ENCODE data around the gene OSBPL2.

OSBPL2 gene

DNA sequence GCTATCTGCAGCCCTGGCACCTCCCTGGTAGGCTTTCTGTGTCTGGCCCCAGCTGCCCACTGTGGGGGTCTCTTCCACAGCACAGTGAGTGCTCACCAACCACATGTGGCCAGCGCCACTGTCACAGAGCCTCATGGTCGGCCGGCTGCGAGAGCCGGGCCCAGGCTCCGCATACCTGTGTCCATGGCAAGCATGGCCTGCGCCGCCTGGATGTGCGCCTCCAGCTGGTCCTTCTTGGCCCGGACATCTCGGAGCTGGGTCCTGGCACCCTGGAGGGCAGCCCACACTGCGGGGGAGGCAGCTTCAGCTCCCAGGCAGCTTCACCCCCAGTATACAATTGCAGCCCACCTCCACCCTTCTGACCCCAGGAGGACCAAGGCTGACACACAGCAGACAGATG lies 77.5 kb downstream of the OSBPL2 start:
- FAIRE-seq = no peak

DNA sequence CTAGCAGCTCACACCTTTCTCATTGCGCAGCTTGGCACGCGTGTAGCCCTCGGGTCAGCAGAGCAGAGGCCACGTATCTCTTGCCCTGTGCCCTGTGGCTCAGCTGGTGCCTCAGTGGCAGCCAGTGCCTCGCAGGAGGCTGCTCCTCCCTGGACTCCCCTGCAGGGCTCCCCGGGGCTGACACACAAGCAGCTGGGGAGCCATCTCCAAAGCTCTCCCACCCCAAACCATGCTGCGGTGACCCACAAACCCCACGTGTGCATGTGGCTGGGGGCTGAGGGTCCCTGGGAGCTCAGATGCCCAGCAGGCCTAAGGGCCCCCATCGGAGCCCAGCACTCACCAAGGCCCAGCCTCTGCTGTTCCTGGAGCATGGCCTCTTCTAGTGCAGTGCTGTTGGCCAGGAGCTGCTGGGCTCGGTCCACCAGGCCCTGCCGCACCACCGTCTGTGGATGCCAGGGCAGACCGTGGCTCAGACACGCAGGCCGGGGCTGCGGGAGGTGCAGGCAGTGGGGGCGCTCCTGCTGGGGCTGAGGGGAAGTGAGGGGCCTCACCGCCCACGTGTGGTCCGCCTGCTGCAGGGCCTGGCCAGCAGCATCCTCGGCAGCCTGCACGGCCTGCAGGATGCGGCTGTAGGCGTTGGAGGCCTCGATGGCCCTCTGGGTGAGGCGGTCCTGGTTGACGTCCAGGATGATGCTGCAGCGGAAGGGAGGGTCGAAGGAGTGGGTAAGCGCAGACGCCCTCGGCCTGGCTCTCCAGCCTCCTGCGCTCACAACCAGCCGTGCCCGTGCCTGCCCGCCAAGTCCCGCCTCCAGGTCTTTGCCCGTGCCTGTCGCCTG lies 78.2 kb downstream of the OSBPL2 start:
- no peak for FAIRE-seq

DNA sequence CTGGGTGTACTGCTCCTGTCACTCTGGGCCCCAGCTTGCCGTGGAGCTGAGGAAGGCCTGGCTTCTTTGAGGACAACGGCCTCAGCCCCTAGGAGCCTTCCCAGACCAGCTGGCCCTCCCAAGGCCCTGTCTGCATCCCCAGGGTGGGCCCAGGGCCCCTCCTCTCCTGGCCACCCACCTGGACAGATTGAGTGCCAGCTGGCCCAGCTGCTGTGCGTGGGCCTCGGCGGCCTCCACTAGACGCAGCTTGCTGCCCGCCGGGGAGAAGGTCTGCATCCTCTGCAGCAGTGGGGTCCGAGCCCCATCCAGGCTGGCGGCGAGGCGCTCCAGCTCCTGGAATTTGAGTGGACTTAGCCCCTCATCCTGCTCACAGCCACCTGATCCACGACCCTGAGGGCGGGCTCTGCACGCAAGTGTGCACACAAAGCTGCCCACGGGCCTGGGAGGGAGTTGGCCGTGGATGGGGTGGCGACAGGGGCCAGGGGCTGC lies 78.9 kb downstream of the OSBPL2 start:
- FAIRE-seq = no peak

DNA sequence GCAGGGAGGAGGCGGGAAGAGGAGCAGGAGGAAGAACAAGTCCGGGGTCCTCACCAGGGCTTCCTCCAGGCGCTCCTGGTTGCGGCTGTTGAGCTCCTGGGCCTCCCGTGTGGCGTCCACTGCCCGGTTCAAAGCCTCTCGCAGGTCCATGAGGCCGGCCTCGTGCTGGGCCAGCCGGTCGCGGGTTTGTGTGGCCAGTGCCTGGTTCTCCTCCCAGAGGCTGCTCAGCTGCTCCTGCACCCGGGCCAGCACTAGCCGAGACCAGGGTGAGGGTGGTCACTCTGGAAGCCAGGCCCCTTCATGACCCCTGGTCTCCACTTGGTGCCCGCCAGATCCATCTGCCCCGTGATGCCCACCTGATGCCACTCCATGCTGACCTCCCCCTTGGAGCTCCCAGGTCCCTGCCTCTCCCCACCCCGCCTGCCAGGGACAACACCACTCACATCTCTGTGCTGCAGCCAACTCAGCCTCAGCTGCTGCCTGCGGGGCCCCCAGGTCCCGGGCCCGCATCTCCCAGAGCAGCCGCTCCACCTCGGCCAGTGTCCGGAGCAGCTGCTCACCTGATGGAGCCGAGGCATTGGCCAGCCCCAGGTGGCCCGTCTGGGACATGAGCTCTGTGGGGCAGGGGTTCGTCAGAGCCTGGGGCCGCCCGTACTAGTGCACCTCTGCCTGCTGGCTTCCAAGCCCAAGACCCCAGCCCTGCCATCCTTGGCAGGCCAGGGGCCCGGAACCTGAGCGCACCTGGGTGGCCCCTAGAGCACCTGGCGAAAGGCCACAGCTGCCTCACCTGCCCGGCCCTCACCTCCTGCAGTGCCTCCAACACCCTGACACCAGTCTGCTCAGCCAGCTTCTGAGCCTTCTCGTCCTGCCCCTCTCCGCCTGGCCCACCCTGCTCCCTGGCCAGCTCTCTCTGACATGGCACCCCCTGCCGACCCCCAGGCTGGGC lies 80.4 kb downstream of the OSBPL2 start:
- FAIRE-seq = no peak

DNA sequence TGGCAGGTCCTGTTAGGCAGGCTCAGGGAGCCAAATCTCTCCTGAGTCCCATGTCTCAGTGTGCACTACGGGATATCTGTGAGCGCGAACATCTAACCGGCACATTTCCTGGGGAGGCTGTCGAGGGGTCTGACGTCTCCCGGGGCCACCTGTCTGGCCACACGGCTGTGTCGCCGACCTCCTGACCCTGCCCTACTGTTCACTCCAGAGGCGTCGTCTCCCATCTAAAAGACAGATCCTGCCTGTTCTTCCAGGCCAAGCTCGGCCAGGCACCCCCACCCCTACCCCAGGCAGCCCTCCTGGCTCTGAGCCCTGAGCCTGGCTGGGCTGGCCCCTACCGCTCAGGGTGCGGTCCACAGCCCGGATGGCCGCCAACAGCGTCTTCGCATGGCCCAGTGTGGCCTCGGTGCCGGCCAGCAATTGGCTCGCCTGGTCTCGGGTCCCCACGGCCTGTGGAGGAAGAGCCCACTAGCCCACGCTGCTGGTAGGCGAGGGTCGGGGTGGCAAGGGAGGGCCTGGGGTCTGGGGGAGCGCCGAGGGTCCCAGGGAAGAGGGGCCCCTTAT lies 81.1 kb downstream of the OSBPL2 start:
- FAIRE-seq = no peak

DNA sequence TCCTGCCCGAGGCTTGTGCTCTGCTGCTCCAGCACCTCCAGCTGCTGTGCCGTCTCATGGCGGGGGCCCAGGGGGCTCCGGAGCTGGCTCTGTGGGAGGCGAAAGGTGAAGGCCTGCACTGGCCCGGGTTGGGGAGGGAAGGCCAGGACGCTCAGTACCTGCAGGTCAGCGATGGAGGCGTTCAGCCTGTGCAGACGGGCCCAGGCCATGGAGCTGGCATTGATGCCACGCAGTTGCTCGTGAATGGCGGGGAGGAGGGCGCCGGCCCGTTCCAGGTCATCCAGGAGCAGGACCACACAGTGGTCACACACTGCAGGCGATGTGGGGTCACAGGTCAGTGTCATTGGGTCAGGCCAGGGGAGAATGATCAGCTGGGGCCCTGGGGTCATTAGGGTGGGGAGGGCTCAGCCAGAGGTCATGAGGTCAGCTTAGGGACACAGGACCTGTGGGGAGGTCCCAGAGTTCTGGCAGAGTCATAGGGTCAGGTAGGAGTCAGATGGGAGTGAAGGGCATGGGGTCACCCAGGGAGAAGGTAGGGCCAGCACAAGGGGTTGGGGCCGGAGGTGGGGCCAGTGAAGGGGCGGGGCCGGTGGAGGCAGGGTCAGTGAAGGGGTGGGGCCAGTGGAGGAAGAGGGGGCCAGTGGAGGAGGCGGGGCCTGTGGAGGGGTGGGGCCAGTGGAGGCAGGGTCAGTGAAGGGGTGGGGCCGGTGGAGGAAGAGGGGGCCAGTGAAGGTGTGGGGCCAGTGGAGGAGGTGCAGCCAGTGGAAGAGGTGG lies 82.4 kb downstream of the OSBPL2 start:
- FAIRE-seq = no peak

DNA sequence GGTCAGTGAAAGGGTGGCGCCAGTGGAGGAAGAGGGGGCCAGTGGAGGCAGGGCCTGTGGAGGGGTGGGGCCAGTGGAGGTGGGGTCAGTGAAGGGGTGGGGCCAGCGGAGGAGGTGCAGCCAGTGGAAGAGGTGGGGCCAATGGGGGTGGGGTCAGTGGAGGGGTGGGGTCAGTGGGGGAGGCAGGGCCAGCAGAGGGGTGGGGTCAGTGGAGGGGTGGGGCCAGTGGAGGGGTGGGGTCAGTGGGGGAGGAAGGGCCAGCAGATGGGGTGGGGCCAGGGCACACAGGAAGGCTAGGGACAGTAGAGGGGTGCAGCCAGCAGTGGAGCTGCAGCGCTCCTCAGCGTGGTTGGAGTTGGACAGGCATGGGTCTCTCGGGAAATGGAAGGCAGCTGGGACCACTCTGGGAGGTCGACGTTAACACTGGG lies 83.2 kb downstream of the OSBPL2 start:
- no peak for FAIRE-seq

DNA sequence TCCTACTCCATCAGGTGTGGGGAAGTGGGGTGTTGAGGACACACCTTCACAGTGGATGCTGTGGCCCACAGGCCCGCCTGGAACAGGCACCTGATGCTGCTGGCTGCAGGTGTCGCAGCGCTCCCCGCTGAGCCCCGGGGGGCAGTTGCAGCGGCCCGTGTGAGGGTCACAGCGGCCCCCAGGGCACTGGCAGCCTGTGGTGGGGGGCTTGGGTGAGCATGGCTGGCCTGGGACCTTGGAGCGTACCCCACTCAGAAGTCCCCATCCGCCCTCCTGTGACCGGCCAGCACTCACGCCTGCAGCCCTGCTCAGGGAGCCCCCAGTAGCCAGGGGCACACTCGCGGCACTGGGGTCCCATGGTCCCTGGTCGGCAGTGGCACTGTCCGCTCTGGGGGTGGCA lies 83.7 kb downstream of the OSBPL2 start:
- no peak for FAIRE-seq

DNA sequence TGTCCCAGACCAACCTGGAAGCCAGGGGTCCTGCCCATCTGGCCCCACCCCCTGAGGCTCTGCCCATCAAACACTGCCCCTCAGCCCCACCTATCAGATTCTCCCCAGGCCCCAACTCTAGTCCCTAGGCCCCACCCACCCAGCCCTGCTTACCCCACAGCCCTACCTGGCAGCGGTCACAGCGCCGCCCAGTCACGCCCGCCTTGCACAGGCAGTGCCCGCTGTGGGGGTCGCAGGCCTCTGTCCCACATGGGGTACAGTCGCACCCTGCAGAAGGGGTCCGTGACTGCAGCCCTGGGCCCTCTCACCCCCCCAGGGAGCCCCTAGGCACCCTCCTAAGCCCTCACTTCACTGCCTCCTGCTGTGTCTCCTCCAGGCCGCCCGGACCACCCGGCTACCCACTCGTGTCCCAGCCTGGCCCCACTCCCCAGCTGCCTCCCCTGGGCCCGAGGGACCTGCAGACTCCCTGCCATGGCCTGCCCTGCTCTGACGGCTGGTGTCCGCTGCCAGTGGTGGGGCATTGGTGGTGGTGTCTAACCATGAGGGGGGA lies 84.2 kb downstream of the OSBPL2 start:
- FAIRE-seq = no peak

DNA sequence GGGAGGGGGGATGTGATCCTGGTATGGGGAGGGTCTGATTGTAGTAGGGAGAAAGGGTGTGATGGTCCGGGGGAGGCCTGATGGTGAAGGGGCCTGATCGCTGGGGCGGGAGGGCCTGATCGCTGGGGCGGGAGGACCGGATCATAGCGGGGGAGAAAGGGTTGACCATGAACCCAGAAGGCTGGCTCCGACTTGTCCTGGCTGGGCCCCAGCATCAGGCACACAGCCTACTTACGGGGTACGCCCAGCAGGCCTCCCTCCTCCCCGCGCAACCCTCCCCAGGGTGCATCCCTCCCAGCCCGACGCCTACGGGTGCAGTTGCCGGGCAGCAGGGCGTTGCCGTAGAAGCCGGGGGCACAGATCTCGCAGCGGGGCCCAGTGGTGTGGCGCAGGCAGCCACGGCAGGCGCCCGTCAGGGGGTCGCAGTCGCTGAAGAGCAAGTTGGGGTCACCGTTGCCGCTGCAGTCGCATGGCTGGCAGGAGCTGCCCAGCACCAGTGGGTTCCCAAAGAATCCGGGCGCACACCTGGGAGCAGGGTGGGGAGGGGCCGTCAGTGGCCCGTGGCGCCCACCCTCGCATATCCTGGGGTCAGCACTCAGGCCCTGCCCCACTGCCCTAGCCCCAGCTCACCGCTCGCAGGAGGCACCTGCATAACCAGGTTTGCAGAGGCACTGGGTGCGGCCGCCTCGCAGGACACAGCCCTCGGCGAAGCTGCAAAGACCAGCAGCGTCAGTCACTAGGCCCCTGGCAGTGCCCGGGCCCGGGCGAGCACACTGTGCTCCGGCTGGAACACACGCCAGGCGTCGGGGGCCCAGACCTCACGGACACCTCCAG lies 85.0 kb downstream of the OSBPL2 start:
- FAIRE-seq = no peak

DNA sequence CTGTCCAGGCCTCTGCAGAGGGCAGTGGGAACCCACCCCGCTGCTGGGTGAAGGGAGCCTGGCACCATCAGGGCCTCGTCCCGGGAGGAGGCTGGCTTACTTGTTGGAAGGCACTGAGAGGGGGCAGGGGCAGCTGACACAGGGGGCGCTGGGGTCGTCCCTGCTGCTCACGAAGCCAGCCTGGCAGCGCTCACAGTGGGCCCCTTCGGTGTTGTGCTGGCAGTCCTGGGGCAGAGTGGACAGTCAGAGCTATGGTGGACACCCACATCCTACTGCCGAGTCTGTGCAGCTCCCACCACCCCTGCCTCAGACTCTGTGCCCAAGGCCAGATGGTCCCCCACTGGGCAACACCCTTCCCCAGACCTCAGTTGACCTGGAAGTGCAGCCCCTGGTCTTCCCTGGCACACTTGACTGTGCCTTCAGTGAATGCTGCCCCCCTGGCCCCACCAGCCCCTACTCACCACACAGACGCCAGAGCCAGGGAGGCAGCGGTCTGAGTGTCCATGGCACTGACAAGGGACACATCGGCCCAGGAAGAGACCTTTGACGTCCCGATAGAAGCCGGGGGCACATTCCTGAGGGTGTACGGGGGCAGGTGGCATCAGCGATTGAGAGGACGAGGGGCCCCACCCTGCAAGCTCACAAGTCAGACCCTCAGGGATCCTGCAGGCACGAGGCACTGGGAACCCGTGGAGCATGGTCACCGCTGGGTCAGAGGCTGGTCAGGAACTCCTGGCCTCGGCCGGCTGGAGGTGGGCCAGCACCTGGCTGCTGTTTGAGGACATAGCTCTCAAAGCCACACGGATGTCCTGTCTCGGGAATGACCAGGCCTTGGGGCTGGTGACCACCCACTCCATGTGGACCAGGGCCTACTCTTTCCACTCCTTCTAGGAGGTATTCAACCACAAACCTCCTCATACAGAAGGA lies 85.9 kb downstream of the OSBPL2 start:
- FAIRE-seq = no peak

DNA sequence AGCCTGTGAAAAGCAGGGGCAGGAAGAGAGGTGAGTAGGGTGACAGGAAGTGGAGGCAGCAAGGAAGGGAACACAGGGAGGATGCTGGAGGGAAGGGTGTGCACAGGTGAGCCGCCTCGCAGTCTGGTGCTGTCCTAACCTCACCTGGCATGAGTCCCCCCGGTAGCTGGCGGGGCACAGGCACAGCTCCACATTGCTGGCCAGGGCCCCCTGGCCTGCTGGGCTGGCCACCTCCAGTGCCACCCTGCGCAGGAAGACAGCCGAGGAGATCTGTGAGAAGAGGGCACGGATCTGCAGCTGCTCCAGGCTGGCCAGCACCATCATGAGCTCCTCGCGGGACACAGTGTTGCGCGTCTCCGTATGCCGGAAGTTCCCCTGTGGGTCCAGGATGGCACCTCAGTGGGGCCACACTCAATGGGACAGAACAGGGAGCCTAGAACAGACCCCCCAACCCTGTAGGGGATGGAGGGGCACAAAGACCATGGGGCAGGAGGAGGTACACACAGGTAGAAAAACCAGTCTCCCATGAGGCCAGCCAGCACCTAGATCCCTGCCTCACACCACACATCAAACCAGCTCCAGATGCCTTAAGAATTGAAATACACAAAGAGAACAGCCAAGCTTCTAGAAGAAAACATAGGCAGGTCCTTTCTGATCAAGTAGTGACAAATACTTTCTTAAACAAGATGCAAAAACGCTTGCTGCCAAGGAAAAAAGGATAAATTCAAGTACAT lies 87.0 kb downstream of the OSBPL2 start:
- FAIRE-seq = no peak

DNA sequence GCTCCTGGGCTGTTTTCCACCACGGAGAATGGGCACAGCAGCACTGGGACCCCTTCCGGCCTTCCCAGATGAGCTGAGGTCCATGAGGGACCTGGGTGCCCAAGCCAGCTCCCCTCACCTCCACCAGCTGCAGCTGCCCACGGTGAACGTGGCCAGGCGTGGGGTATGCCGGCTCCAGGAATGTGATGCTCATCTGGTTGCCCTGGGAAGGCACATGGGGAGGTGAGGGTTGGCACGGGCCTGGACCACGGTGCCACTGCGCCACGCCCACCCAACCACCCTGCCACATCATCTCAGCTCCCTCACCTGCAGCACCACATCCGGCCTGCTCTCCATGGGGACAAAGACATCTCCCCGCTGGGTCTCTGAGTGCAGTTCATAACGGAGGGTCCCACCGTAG lies 88.2 kb downstream of the OSBPL2 start:
- no peak for FAIRE-seq

DNA sequence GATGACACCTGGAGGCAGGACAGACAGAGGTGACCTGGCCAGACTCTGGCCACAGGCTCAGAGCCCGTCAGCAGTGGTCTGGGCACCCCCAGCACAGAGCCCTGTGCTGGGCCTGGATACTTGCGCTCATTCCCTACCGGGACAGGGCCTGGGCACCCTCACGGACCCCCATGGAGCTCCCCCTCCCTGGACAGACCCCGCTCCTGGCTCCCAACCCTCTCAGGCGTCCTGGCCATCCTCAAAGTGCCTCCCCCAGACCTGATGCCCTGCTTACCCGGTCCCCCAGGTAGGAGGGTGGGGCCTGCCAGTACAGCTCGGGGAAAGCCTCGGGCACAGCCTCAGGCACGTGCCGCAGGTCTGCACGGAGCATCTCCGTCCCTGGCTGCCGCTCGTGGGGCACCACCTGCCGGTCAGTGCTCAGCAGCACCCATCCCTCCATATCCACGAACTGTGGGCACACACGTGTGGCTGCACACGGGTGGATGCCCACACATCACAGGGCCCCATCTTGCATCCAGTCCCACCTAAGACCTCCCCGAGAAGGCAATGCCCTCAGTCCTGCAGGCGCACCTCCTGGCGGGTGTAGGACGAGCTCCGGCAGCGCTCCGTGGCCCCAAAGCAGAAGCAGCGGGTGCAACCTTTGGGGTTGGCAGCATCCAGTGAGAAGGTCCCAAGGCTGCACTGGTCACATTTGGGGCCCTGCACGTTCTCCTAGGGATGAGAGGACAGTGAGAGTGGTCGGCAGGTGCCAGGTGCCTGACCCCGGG lies 88.8 kb downstream of the OSBPL2 start:
- FAIRE-seq = no peak

DNA sequence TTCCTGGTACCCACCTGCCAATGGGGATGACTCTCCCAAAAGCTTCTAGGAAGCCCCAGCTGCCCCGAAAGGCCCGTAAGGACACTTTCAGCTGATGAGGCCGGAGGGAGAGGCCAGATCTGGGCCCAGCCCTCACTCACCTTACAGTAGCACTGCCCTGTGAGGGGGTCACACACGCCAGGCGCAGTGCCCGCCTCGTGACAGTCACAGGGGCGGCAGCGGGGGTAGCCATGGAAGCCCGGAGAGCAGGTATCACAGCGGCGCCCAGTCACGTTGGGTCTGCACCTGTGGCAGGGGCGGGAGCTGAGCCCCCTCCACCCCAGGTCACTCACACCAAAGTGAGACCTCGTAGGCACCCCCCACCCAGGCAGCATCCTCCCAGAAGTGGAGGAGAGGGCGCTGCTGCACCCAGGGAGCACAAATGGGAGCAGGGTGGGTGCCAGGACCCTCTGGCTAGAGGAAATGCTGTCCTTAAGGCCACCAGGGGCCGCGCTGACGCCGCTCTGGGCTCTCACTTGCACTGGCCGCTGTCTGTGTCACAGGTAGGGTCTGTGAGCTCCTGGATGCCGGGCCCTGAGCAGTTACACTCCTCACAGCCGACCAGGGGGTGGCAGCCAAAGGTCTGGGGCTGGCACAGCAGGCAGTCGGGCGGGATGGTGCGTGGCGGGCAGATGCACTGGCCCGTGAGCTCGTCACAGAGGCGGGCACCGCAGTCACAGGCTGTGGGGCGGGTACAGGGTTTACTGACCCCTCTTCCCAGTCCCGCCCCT lies 89.6 kb downstream of the OSBPL2 start:
- no peak for FAIRE-seq

DNA sequence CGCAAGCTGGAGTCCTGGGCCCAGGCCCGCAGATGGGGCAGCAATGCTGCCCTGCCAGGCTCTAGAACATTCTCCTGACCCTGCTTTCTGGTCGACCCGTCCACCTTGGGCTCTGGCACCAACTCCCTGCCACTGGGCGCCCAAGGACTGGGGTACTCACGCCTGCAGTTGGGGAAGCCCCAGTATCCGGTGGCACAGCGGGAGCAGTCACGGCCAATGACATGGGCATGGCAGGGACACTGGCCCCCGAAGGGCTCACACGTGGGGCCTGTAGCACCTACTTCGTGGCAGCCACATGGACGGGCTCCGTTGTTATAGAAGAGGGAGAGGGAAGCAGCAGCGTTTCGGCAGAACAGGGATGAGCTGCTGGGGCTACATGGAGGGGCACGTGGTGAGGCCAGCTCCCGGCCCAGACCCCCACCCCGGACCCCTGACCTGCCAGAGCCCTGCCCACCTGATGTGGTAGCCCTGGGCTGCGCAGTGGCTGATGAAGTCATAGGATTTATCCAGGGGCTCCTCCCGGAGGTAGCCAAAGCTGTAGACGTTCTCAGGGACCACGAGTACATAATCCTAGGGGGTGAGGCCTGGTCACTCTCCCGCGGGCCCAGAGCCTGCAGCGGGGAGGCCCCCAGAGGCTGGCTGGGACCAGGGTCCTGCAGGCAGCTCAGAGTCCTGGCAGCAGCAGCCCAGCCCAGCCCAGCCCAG lies 90.5 kb downstream of the OSBPL2 start:
- FAIRE-seq = no peak

Data from G401.6 (cell line).